Cerebellar cortex (tissue), 1 donor: ENCODE data around the gene ATN1.
A peak's percentile ranks its signal among the peaks of the same experiment; 100 is the strongest.
"Not testable (repeated sequence)": the region's sequence is repeated elsewhere in the genome, so short reads cannot be mapped to it uniquely, and the experiment has no call there.

Experiments used
- DNase-seq: peaks from one replicate; pipeline ENCODE4 v3.0.0-alpha.2; 2015; ENCODE audit warnings: low spot score

Gene ATN1

GRCh38 chr12:6904280-6905276, 23.2 kb upstream of the ATN1 start, which contains the start of gene LRRC23:
TSS of gene LRRC23 (plus strand) at chr12:6904822. CDS start at chr12:6905634, 812 bp downstream.
- DNase-seq: peak; percentile 99

GRCh38 chr12:6905414-6906040, 22.2 kb upstream of the ATN1 start:
- DNase-seq: no peak

- DNase-seq: not testable (repeated sequence)
Observed at GRCh38 chr12:6908141-6908540, 19.6 kb upstream of the ATN1 start.

GRCh38 chr12:6909421-6910145, 18.2 kb upstream of the ATN1 start:
- no peak for DNase-seq

GRCh38 chr12:6912164-6912935, 15.4 kb upstream of the ATN1 start:
- no peak for DNase-seq

- peak; percentile 86 for DNase-seq
Observed at GRCh38 chr12:6914246-6914946, 13.4 kb upstream of the ATN1 start, which contains the start of gene ENO2. TSS of gene ENO2 (plus strand) at chr12:6914580. CDS start at chr12:6915833, 1,253 bp downstream.

- DNase-seq: peak; percentile 38
Observed at GRCh38 chr12:6914947-6915788, 12.6 kb upstream of the ATN1 start.

GRCh38 chr12:6915789-6916285, 11.9 kb upstream of the ATN1 start:
- no peak for DNase-seq

- DNase-seq: no peak
Observed at GRCh38 chr12:6916426-6917200, 11.1 kb upstream of the ATN1 start.

- no peak for DNase-seq
Observed at GRCh38 chr12:6917491-6918231, 10.1 kb upstream of the ATN1 start.

- DNase-seq: no peak
Observed at GRCh38 chr12:6919588-6919987, 8.2 kb upstream of the ATN1 start.

- no peak for DNase-seq
Observed at GRCh38 chr12:6921539-6921938, 6.2 kb upstream of the ATN1 start.

- no peak for DNase-seq
Observed at GRCh38 chr12:6921996-6922946, 5.5 kb upstream of the ATN1 start.

- no peak for DNase-seq
Observed at GRCh38 chr12:6923003-6923732, 4.6 kb upstream of the ATN1 start.

- no peak for DNase-seq
Observed at GRCh38 chr12:6923851-6924250, 3.9 kb upstream of the ATN1 start.

GRCh38 chr12:6925239-6925539, 2.6 kb upstream of the ATN1 start:
- no peak for DNase-seq
